ENCODE measurements around the gene MIDN. TPM values are rescaled to one million over a fixed set of nuclear protein-coding genes. Genes with fewer than 3 reads are reported as not detected.

The MIDN gene
- total RNA-seq, 1 donor from 2014 or later, result 68.3 TPM

GRCh38 chr19:1219786-1220476 lies 28.5 kb upstream of the MIDN start:
- H3K4me1 Mint-ChIP-seq (ENCODE audit: low read depth), result peaks cover 21% of the 10 kb centered on the region
- no peak for TF ChIP-seq CTCF (IDR thresholded peaks at IDR 0.05)
- H3K36me3 Mint-ChIP-seq (ENCODE audit: low read depth), result no peaks in the 10 kb centered on the region
- H3K4me3 Mint-ChIP-seq (ENCODE audit: unreplicated experiment), result no peak overlapping the region
- no peaks in the 10 kb centered on the region for H3K9me3 Mint-ChIP-seq (ENCODE audit: low read depth)
- H3K27ac Mint-ChIP-seq (ENCODE audit: unreplicated experiment), result no peak overlapping the region
- H3K27me3 Mint-ChIP-seq (ENCODE audit: low read depth), result no peaks in the 10 kb centered on the region
- no peak for DNase-seq (ENCODE audit: low spot score)

- H3K27ac Mint-ChIP-seq (ENCODE audit: unreplicated experiment), result no peak overlapping the region
- no peaks in the 10 kb centered on the region for H3K9me3 Mint-ChIP-seq (ENCODE audit: low read depth)
- no peaks in the 10 kb centered on the region for H3K27me3 Mint-ChIP-seq (ENCODE audit: low read depth)
- TF ChIP-seq CTCF (IDR thresholded peaks at IDR 0.05), result no peak
- no peak for DNase-seq (ENCODE audit: low spot score)
- no peak overlapping the region for H3K4me3 Mint-ChIP-seq (ENCODE audit: unreplicated experiment)
- H3K36me3 Mint-ChIP-seq (ENCODE audit: low read depth), result no peaks in the 10 kb centered on the region
- H3K4me1 Mint-ChIP-seq (ENCODE audit: low read depth), result peaks cover 16% of the 10 kb centered on the region
Measured at GRCh38 chr19:1220477-1220930, 27.9 kb upstream of the MIDN start.

GRCh38 chr19:1220976-1221903 lies 27.1 kb upstream of the MIDN start:
- Mint-ChIP-seq H3K4me1 (ENCODE audit: low read depth) (peaks cover 8% of the 10 kb centered on the region), H3K36me3 (ENCODE audit: low read depth) (no peaks in the 10 kb centered on the region), H3K4me3 (ENCODE audit: unreplicated experiment) (no peak overlapping the region), H3K27ac (ENCODE audit: unreplicated experiment) (no peak overlapping the region), H3K27me3 (ENCODE audit: low read depth) (no peaks in the 10 kb centered on the region), H3K9me3 (ENCODE audit: low read depth) (no peaks in the 10 kb centered on the region)
- peak; percentile 82 for TF ChIP-seq CTCF (IDR thresholded peaks at IDR 0.05)
- no peak for DNase-seq (ENCODE audit: low spot score)

GRCh38 chr19:1221904-1222255 lies 26.5 kb upstream of the MIDN start:
- no peak for DNase-seq (ENCODE audit: low spot score)
- no peak overlapping the region for H3K4me3 Mint-ChIP-seq (ENCODE audit: unreplicated experiment)
- H3K27ac Mint-ChIP-seq (ENCODE audit: unreplicated experiment), result no peak overlapping the region
- H3K36me3 Mint-ChIP-seq (ENCODE audit: low read depth), result no peaks in the 10 kb centered on the region
- H3K4me1 Mint-ChIP-seq (ENCODE audit: low read depth), result peaks cover 4% of the 10 kb centered on the region
- no peak for TF ChIP-seq CTCF (IDR thresholded peaks at IDR 0.05)
- H3K9me3 Mint-ChIP-seq (ENCODE audit: low read depth), result no peaks in the 10 kb centered on the region
- H3K27me3 Mint-ChIP-seq (ENCODE audit: low read depth), result no peaks in the 10 kb centered on the region

GRCh38 chr19:1222394-1222793 lies 26.0 kb upstream of the MIDN start:
- no peak for TF ChIP-seq CTCF (IDR thresholded peaks at IDR 0.05)
- Mint-ChIP-seq H3K27ac (ENCODE audit: unreplicated experiment) (no peak overlapping the region), H3K4me3 (ENCODE audit: unreplicated experiment) (no peak overlapping the region), H3K36me3 (ENCODE audit: low read depth) (no peaks in the 10 kb centered on the region), H3K9me3 (ENCODE audit: low read depth) (no peaks in the 10 kb centered on the region), H3K4me1 (ENCODE audit: low read depth) (no peaks in the 10 kb centered on the region), H3K27me3 (ENCODE audit: low read depth) (no peaks in the 10 kb centered on the region)
- DNase-seq (ENCODE audit: low spot score), result no peak
